GM12891 (cell line): ENCODE data around the gene ZNF624.
A peak's percentile ranks its signal among the peaks of the same experiment; 100 is the strongest.

Experiments used
- DNase-seq: peaks from one replicate; pipeline ENCODE4 v3.0.0; 2011; ENCODE audit warnings: low spot score; ENCODE audit not compliant: insufficient read length
- FAIRE-seq: peaks from 2 replicates; lab custom pipeline; 2011; peaks lifted over from hg19 to GRCh38; lab: Jason Lieb, UNC
- PAX5 ChIP-seq: IDR thresholded peaks from 2 replicates; pipeline ENCODE4 v1.6.1; 2011; ENCODE audit warnings: low read length, moderate library complexity, mild to moderate bottlenecking; ENCODE audit not compliant: insufficient read depth, severe bottlenecking
- POLR2A ChIP-seq: IDR thresholded peaks from 2 replicates; pipeline ENCODE4 v1.6.1; 2011; ENCODE audit warnings: low read depth, low read length, control low read depth
- POLR2AphosphoS5 ChIP-seq: IDR thresholded peaks from 2 replicates; pipeline ENCODE4 v1.6.1; 2011; ENCODE audit warnings: low read depth, low read length, control low read depth
- POU2F2 ChIP-seq: IDR thresholded peaks from 2 replicates; pipeline ENCODE4 v1.6.1; 2011; ENCODE audit warnings: low read depth, mild to moderate bottlenecking, control low read depth, low read length, moderate library complexity
- SPI1 ChIP-seq: IDR thresholded peaks from 2 replicates; pipeline ENCODE4 v1.6.1; 2011; ENCODE audit warnings: low read depth, low read length, control low read depth
- TAF1 ChIP-seq: IDR thresholded peaks from 2 replicates; pipeline ENCODE4 v1.6.1; 2011; ENCODE audit warnings: low read depth, low read length, control low read depth

Gene ZNF624

DNA sequence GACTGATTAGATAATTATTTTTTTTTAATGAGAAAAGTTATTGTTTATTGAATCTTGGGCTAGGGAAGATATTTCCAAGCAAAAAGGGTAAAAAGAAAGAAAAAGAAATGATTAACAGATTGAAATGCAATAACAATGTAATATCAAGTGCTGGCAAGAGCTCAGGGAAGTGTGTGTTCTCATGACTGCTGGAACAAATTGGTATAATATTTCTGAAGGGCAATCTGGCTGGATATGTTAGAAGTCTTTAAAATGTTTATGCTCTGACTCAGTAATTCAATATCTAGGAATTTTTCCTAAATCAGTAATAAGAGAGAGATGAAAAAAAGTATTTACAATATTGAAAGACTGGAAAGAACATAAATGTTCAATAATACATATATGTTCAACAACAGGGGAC is 7.6 kb upstream of the ZNF624 start:
- FAIRE-seq = no peak
- DNase-seq = no peak
- TF ChIP-seq POU2F2 (no peak), PAX5 (no peak), TAF1 (no peak), POLR2AphosphoS5 (no peak), POLR2A (no peak), SPI1 (no peak)

DNA sequence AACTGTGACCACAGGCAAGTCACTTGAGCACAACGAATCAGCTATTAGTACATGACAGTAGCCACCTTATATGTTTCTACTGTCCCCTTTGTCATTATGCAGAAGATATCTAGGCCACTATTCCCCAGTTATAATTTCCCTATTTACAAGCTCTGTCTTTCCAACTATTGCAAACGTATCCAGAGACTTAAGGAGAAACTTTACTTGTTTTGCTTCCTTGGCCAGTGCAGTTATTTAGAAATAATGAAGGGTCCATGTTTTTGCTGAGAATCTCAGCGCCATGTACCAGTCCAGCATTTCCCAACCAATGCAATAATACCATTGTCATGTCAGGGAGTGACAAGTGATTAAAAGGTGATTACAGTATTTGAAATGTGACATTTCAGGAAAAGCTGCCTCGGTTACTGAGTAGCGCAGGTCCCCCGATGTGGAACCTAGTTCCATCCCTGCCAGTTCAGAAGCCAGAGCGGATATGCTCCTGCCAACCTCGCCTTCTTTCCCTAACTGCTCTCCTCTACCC is 743 bp downstream of the ZNF624 start:
- DNase-seq (no peak), FAIRE-seq (peak; percentile 9)
- no peak for TF ChIP-seq TAF1

DNA sequence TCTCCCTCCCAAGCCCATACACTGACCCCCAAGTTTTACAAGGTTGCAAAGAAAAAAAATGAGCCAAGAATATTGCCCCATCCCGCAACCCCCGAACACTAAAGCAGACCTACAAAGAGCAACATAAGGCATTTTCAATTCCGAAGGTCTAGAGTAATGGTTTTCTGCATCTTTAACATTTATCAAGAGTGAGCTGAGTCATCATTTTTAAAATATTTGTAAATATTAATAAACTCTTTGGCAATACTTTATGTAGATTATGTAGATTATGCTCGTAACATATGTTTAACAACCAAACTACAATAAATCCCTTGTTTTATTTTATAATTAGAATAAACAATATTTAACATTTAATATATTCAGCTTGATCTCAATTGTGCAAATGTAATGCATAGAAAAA is 1.4 kb downstream of the ZNF624 start:
- DNase-seq (no peak), FAIRE-seq (no peak)
- TF ChIP-seq POLR2AphosphoS5 (no peak), PAX5 (no peak), SPI1 (no peak)

DNA sequence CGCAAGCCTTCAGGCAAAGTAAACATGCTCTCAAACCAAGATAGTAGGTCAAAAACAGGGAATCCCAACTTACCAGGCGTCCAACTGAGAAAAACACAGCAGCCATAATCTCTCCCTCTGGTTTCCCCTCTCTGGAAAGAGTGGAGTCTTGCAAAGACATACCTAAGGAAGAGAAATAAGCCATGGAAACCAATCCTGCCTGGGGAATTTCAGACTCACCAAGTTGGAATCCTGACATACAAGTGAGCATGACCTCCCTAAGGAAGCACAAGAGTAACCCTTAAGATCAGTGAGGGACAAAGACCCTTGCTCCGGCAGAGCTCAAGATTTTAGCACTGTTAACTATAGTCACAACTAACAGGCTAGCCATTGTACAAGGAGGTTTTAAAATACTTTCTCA is 4.1 kb downstream of the ZNF624 start:
- FAIRE-seq (no peak), DNase-seq (no peak)
- TF ChIP-seq SPI1 (no peak), POLR2AphosphoS5 (no peak), POU2F2 (no peak), PAX5 (no peak), TAF1 (no peak), POLR2A (no peak)

DNA sequence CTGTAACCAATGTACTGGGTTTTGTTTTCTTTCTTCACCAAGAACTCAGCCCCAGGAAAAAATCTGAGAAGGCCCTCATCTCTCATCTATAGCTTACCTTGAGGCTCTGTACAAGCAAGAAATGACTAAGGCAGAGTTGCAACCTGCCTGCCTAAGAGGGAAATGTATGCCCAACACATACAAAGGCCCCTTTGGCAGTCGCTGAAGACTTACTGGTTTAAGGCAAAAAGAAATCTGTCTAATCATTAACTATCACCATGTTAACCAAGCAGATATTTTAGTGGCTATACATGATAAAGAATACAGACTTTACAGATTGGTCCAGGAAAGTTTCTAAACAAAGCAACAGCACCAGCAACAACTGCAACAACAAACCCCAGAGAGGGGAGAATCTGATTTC is 14.2 kb downstream of the ZNF624 start:
- FAIRE-seq (no peak), DNase-seq (no peak)
- no peak for TF ChIP-seq TAF1

DNA sequence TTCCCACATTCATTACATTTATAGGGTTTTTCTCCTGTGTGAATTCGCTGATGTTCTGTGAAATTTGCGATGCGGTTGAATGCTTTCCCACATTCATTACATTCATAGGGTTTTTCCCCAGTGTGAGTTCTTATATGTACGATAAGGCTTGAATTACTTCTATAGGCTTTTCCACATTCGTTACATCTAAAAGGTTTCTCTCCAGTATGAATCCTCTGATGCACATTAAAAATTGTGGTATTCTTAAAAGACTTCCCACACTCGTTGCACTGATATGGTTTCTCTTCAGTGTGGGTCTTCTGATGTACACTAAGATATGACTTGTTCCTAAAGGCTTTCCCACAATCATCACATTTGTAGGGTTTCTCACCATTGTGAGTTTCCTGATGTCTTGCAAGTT is 30.4 kb downstream of the ZNF624 start:
- no peak for FAIRE-seq
- DNase-seq = no peak
- TF ChIP-seq SPI1 (no peak), TAF1 (no peak), POU2F2 (no peak), POLR2AphosphoS5 (no peak), POLR2A (no peak), PAX5 (no peak)

DNA sequence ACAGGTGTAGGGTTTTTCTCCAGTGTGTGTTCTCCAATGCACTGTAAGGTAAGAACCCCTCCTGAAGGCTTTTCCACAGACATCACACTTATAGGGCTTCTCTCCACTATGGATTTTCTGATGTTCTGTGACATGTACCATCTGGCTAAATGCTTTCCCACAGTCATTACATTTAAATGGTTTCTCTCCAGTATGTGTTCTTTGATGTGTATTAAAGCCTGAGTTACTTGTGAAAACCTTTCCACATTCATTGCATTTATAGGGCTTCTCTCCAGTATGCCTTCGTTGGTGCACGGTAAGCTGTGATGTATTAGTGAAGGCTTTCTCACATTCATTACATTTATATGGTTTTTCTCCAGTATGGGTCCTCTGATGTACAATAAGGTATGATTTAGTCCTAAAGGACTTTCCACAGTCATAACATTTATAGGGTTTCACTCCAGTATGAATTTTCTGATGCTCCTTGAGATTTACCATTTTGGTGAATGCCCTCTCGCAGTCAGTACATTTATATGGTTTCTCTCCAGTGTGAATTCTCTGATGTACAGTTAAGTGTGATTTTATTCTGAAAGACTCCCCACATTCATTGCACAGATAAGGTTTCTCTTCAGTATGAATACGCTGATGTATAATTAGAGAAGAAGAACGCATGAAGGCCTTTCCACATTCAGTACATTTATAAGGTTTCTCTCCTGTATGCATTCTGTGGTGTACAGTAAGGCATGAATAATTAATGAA is 30.9 kb downstream of the ZNF624 start:
- no peak for FAIRE-seq
- TF ChIP-seq POLR2AphosphoS5 (no peak), POLR2A (no peak)
- no peak for DNase-seq

DNA sequence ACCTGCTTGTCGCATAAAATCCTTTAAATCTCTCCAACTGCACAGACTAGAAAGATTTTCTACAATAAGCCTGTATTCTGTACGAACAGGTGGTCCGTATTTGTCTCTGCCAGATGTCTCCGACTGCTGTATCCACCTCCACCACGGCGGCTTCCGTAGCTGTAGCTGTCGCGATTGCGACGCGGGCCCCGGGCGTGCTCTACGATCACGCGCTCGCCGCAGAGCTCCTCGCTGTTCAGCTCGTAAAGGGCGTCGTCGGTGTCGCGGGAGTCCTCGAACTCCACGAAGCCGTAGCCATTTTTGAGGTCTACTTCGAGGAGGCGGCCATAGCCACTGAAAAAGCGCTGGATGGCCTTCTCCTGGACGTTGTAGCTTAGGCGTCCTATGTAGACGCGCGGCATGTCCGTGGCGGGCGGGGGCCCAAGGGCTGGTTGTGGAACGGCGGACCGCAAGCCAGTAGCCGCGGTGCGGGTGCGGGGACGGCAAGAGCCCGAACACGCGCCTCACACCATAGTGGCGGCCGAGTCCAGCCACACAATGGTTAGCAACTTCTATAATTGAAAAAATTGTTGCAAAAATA is 36.1 kb downstream of the ZNF624 start:
- DNase-seq (no peak), FAIRE-seq (no peak)
- no peak for TF ChIP-seq TAF1
- no peak for TF ChIP-seq SPI1
- no peak for TF ChIP-seq POU2F2
- no peak for TF ChIP-seq POLR2A
- TF ChIP-seq POLR2AphosphoS5 = no peak
- no peak for TF ChIP-seq PAX5

DNA sequence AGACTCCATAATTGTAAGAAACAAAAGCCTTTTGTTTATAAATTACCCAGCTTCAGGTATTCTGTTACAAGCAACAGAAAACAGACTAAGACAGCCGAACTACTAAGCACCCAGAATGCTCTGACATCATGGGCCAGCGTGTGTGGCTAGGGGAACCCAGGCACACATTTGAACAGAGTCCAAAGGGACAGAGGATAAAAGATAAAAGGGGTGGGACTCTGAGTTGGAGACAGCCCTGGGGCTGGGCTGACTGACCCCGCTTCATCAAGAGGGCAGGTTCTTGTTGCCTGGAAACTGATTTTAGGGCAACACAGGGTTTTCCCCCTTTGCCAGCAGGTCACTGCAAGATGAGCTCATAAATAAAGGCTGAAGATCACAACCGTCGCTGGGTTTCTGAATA is 54.1 kb downstream of the ZNF624 start:
- no peak for FAIRE-seq
- TF ChIP-seq SPI1 = no peak
- TF ChIP-seq PAX5 = no peak
- no peak for TF ChIP-seq POLR2A
- no peak for TF ChIP-seq TAF1
- no peak for TF ChIP-seq POU2F2
- no peak for TF ChIP-seq POLR2AphosphoS5
- DNase-seq = no peak

DNA sequence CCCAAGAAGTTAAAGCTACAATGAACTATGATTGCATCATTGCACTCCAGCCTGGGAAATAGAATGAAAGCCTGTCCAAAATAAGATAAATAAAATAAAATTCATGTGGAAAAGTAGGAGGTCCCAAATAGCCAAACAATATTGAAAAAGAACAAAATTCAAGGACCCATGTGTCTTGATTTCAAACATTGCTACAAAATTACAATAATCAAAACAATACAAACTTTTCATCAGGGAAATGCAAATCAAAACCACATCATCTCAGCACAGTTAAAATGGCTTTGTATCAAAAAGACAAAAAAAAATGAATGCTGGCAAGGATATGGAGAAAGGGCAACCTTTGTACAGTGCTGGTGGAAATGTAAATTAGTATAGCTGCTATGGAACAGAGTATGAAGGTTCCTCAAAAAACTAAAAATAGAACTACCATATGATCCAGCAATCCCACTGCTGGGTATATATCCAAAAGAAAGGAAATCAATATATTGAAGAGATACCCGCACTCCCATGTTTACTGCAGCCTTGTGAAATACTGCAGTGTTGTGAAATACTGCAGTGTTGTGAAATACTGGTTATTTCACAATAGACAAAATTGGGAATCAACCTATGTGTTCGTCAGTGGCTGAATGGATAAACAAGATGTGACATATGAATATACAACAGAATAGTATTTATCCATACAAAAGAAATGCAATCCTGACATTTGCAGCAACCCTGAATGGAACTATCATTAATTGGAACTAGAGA is 60.1 kb downstream of the ZNF624 start:
- DNase-seq = no peak
- no peak for FAIRE-seq
- TF ChIP-seq POLR2A (no peak), SPI1 (no peak)
